ENCODE data around the gene SLC24A3. TPM values are rescaled to one million over a fixed set of nuclear protein-coding genes. Genes with fewer than 3 reads are reported as not detected.

SLC24A3 gene
- polyA plus RNA-seq, 1 donor, result 9.9 TPM

GRCh38 chr20:19600042-19600441, 387.6 kb downstream of the SLC24A3 start:
- no CpG with 5 or more reads among the region's 7 CpGs for WGBS (ENCODE audit: insufficient coverage, low lambda C conversion rate)

GRCh38 chr20:19601126-19601810, 388.8 kb downstream of the SLC24A3 start:
- DNase-seq, result no peak
- no peaks in the 10 kb centered on the region for H3K27me3 ChIP-seq (ENCODE audit: control insufficient read depth, insufficient read depth, low read length)
- WGBS (ENCODE audit: insufficient coverage, low lambda C conversion rate), result no CpG with 5 or more reads among the region's 9 CpGs
- H3K36me3 ChIP-seq (ENCODE audit: control insufficient read depth, insufficient read depth, low read length), result no peaks in the 10 kb centered on the region
- H3K4me1 ChIP-seq (ENCODE audit: control insufficient read depth, insufficient read depth, low read length), result no peaks in the 10 kb centered on the region
- H3K27ac ChIP-seq (ENCODE audit: low read length), result no peak overlapping the region
- no peaks in the 10 kb centered on the region for H3K9me3 ChIP-seq (ENCODE audit: control insufficient read depth, low read depth, low read length)
- H3K4me3 ChIP-seq (ENCODE audit: low read length), result no peak overlapping the region

More at GRCh38 chr20:19600042-19600441, 387.6 kb downstream of the SLC24A3 start:
- Histone ChIP-seq H3K36me3 (ENCODE audit: control insufficient read depth, insufficient read depth, low read length) (no peaks in the 10 kb centered on the region), H3K9me3 (ENCODE audit: control insufficient read depth, low read depth, low read length) (no peaks in the 10 kb centered on the region), H3K4me3 (ENCODE audit: low read length) (no peak overlapping the region), H3K4me1 (ENCODE audit: control insufficient read depth, insufficient read depth, low read length) (no peaks in the 10 kb centered on the region), H3K27me3 (ENCODE audit: control insufficient read depth, insufficient read depth, low read length) (no peaks in the 10 kb centered on the region), H3K27ac (ENCODE audit: low read length) (no peak overlapping the region)
- no peak for DNase-seq

GRCh38 chr20:19602675-19603375, 390.4 kb downstream of the SLC24A3 start:
- Histone ChIP-seq H3K9me3 (ENCODE audit: control insufficient read depth, low read depth, low read length) (no peaks in the 10 kb centered on the region), H3K27me3 (ENCODE audit: control insufficient read depth, insufficient read depth, low read length) (no peaks in the 10 kb centered on the region), H3K36me3 (ENCODE audit: control insufficient read depth, insufficient read depth, low read length) (no peaks in the 10 kb centered on the region), H3K4me1 (ENCODE audit: control insufficient read depth, insufficient read depth, low read length) (no peaks in the 10 kb centered on the region), H3K27ac (ENCODE audit: low read length) (no peak overlapping the region), H3K4me3 (ENCODE audit: low read length) (no peak overlapping the region)
- 70% methylated on average over 2 of the region's 9 CpGs for WGBS (ENCODE audit: insufficient coverage, low lambda C conversion rate)
- DNase-seq, result no peak

GRCh38 chr20:19603376-19603750, 390.9 kb downstream of the SLC24A3 start:
- H3K4me3 ChIP-seq (ENCODE audit: low read length), result no peak overlapping the region
- no peak for DNase-seq
- no peaks in the 10 kb centered on the region for H3K9me3 ChIP-seq (ENCODE audit: control insufficient read depth, low read depth, low read length)
- 63% methylated on average over 1 of the region's 6 CpGs for WGBS (ENCODE audit: insufficient coverage, low lambda C conversion rate)
- no peaks in the 10 kb centered on the region for H3K27me3 ChIP-seq (ENCODE audit: control insufficient read depth, insufficient read depth, low read length)
- H3K36me3 ChIP-seq (ENCODE audit: control insufficient read depth, insufficient read depth, low read length), result no peaks in the 10 kb centered on the region
- no peak overlapping the region for H3K27ac ChIP-seq (ENCODE audit: low read length)
- no peaks in the 10 kb centered on the region for H3K4me1 ChIP-seq (ENCODE audit: control insufficient read depth, insufficient read depth, low read length)

GRCh38 chr20:19605786-19606485, 393.5 kb downstream of the SLC24A3 start:
- H3K36me3 ChIP-seq (ENCODE audit: control insufficient read depth, insufficient read depth, low read length), result no peaks in the 10 kb centered on the region
- H3K27me3 ChIP-seq (ENCODE audit: control insufficient read depth, insufficient read depth, low read length), result no peaks in the 10 kb centered on the region
- no CpG with 5 or more reads among the region's 1 CpG for WGBS (ENCODE audit: insufficient coverage, low lambda C conversion rate)
- no peaks in the 10 kb centered on the region for H3K9me3 ChIP-seq (ENCODE audit: control insufficient read depth, low read depth, low read length)
- no peak for DNase-seq
- H3K4me3 ChIP-seq (ENCODE audit: low read length), result no peak overlapping the region
- H3K4me1 ChIP-seq (ENCODE audit: control insufficient read depth, insufficient read depth, low read length), result no peaks in the 10 kb centered on the region
- no peak overlapping the region for H3K27ac ChIP-seq (ENCODE audit: low read length)

- peak in 1 of 2 donors; percentile 9 for DNase-seq
- H3K27ac ChIP-seq (ENCODE audit: low read length), result no peak overlapping the region
- H3K27me3 ChIP-seq (ENCODE audit: control insufficient read depth, insufficient read depth, low read length), result peaks cover 6% of the 10 kb centered on the region
- no peak overlapping the region for H3K4me3 ChIP-seq (ENCODE audit: low read length)
- no peaks in the 10 kb centered on the region for H3K36me3 ChIP-seq (ENCODE audit: control insufficient read depth, insufficient read depth, low read length)
- no peaks in the 10 kb centered on the region for H3K9me3 ChIP-seq (ENCODE audit: control insufficient read depth, low read depth, low read length)
- H3K4me1 ChIP-seq (ENCODE audit: control insufficient read depth, insufficient read depth, low read length), result no peaks in the 10 kb centered on the region
- 80% methylated on average over 1 of the region's 2 CpGs for WGBS (ENCODE audit: insufficient coverage, low lambda C conversion rate)
These were observed 397.3 kb downstream of the SLC24A3 start for GRCh38 chr20:19609642-19610223.

- no peaks in the 10 kb centered on the region for H3K9me3 ChIP-seq (ENCODE audit: control insufficient read depth, low read depth, low read length)
- no peaks in the 10 kb centered on the region for H3K4me1 ChIP-seq (ENCODE audit: control insufficient read depth, insufficient read depth, low read length)
- no peak for DNase-seq
- no peak overlapping the region for H3K4me3 ChIP-seq (ENCODE audit: low read length)
- H3K27ac ChIP-seq (ENCODE audit: low read length), result no peak overlapping the region
- peaks cover 6% of the 10 kb centered on the region for H3K27me3 ChIP-seq (ENCODE audit: control insufficient read depth, insufficient read depth, low read length)
- no peaks in the 10 kb centered on the region for H3K36me3 ChIP-seq (ENCODE audit: control insufficient read depth, insufficient read depth, low read length)
These were observed 403.2 kb downstream of the SLC24A3 start for GRCh38 chr20:19615629-19616028.

- no peak for DNase-seq
- no peaks in the 10 kb centered on the region for H3K9me3 ChIP-seq (ENCODE audit: control insufficient read depth, low read depth, low read length)
- no peaks in the 10 kb centered on the region for H3K4me1 ChIP-seq (ENCODE audit: control insufficient read depth, insufficient read depth, low read length)
- no peaks in the 10 kb centered on the region for H3K36me3 ChIP-seq (ENCODE audit: control insufficient read depth, insufficient read depth, low read length)
- peaks cover 6% of the 10 kb centered on the region for H3K27me3 ChIP-seq (ENCODE audit: control insufficient read depth, insufficient read depth, low read length)
- H3K27ac ChIP-seq (ENCODE audit: low read length), result no peak overlapping the region
- no CpG with 5 or more reads among the region's 2 CpGs for WGBS (ENCODE audit: insufficient coverage, low lambda C conversion rate)
- no peak overlapping the region for H3K4me3 ChIP-seq (ENCODE audit: low read length)
These were observed 403.6 kb downstream of the SLC24A3 start for GRCh38 chr20:19616081-19616480.

GRCh38 chr20:19616620-19617019, 404.2 kb downstream of the SLC24A3 start:
- Histone ChIP-seq H3K4me3 (ENCODE audit: low read length) (no peak overlapping the region), H3K27me3 (ENCODE audit: control insufficient read depth, insufficient read depth, low read length) (peaks cover 6% of the 10 kb centered on the region), H3K27ac (ENCODE audit: low read length) (no peak overlapping the region), H3K36me3 (ENCODE audit: control insufficient read depth, insufficient read depth, low read length) (no peaks in the 10 kb centered on the region), H3K9me3 (ENCODE audit: control insufficient read depth, low read depth, low read length) (no peaks in the 10 kb centered on the region), H3K4me1 (ENCODE audit: control insufficient read depth, insufficient read depth, low read length) (no peaks in the 10 kb centered on the region)
- no peak for DNase-seq
- no CpG with 5 or more reads among the region's 4 CpGs for WGBS (ENCODE audit: insufficient coverage, low lambda C conversion rate)

- Histone ChIP-seq H3K36me3 (ENCODE audit: control insufficient read depth, insufficient read depth, low read length) (no peaks in the 10 kb centered on the region), H3K9me3 (ENCODE audit: control insufficient read depth, low read depth, low read length) (no peaks in the 10 kb centered on the region), H3K4me3 (ENCODE audit: low read length) (no peak overlapping the region), H3K27me3 (ENCODE audit: control insufficient read depth, insufficient read depth, low read length) (peaks cover 6% of the 10 kb centered on the region), H3K4me1 (ENCODE audit: control insufficient read depth, insufficient read depth, low read length) (no peaks in the 10 kb centered on the region), H3K27ac (ENCODE audit: low read length) (no peak overlapping the region)
- no peak for DNase-seq
- no CpG with 5 or more reads among the region's 5 CpGs for WGBS (ENCODE audit: insufficient coverage, low lambda C conversion rate)
These were observed 404.8 kb downstream of the SLC24A3 start for GRCh38 chr20:19617256-19617655.
